ENCODE data around the gene S100A12. TPM values are rescaled to one million over a fixed set of nuclear protein-coding genes. Genes with fewer than 3 reads are reported as not detected.

Gene S100A12
- total and polyA plus RNA-seq, 4 experiments from 2014 or later: 0.95 TPM; not detected in 3

- Histone ChIP-seq H3K27ac (ENCODE audit: low read depth, low read length) (no peak overlapping the region), H3K36me3 (ENCODE audit: insufficient read depth, low read length) (no peaks in the 10 kb centered on the region), H3K4me3 (ENCODE audit: low read length in 2 of 2) (no peak overlapping the region), H3K27me3 (ENCODE audit: insufficient read depth, low read length) (no peaks in the 10 kb centered on the region), H3K4me1 (ENCODE audit: insufficient read depth, low read length) (peaks cover 18% of the 10 kb centered on the region), H3K9me3 (ENCODE audit: control insufficient read depth in 1 of 2, low read length in 2 of 2) (no peaks in the 10 kb centered on the region)
- intact Hi-C loops (cut with micrococcal nuclease): no loop called here
- POLR2A ChIA-PET (ENCODE audit: partially characterized antibody): no interaction called here
- CTCF ChIA-PET (ENCODE audit: partially characterized antibody): interaction anchor here (1.6 kb wide), 1 partner anchor 9 kb away, joined by 7 read pairs; no protein-coding TSS in a partner anchor
- no peaks in the 10 kb centered on the region for H3K36me3 Mint-ChIP-seq
- no peaks in the 10 kb centered on the region for H3K9me3 Mint-ChIP-seq
- H3K27ac Mint-ChIP-seq: peak overlapping the region in 1 of 7 donors; percentile 37
- no peak for DNase-seq
- peaks cover 0 to 9% of the 10 kb centered on the region in 2 donors for H3K27me3 Mint-ChIP-seq
- H3K4me1 Mint-ChIP-seq: peaks cover 7 to 24% (median 16%) of the 10 kb centered on the region in 4 donors
- no peak overlapping the region for H3K4me3 Mint-ChIP-seq
Measured at GRCh38 chr1:153360592-153361479, 14.6 kb downstream of the S100A12 start.

- Histone ChIP-seq H3K27ac (ENCODE audit: low read depth, low read length) (no peak overlapping the region), H3K9me3 (ENCODE audit: control insufficient read depth in 1 of 2, low read length in 2 of 2) (no peaks in the 10 kb centered on the region), H3K36me3 (ENCODE audit: insufficient read depth, low read length) (no peaks in the 10 kb centered on the region), H3K4me3 (ENCODE audit: low read length in 2 of 2) (no peak overlapping the region), H3K27me3 (ENCODE audit: insufficient read depth, low read length) (no peaks in the 10 kb centered on the region), H3K4me1 (ENCODE audit: insufficient read depth, low read length) (peaks cover 18% of the 10 kb centered on the region)
- H3K4me1 Mint-ChIP-seq: peaks cover 7 to 24% (median 16%) of the 10 kb centered on the region in 4 donors
- ChIA-PET POLR2A (ENCODE audit: partially characterized antibody) (no interaction called here), CTCF (ENCODE audit: partially characterized antibody) (no interaction called here)
- no peaks in the 10 kb centered on the region for H3K36me3 Mint-ChIP-seq
- no peak overlapping the region for H3K4me3 Mint-ChIP-seq
- H3K27me3 Mint-ChIP-seq: peaks cover 0 to 9% of the 10 kb centered on the region in 2 donors
- DNase-seq: no peak
- H3K9me3 Mint-ChIP-seq: no peaks in the 10 kb centered on the region
- peak overlapping the region in 1 of 7 donors; percentile 12 for H3K27ac Mint-ChIP-seq
- intact Hi-C loops (cut with micrococcal nuclease): no loop called here
Measured at GRCh38 chr1:153360190-153360589, 15.2 kb downstream of the S100A12 start.

DNA sequence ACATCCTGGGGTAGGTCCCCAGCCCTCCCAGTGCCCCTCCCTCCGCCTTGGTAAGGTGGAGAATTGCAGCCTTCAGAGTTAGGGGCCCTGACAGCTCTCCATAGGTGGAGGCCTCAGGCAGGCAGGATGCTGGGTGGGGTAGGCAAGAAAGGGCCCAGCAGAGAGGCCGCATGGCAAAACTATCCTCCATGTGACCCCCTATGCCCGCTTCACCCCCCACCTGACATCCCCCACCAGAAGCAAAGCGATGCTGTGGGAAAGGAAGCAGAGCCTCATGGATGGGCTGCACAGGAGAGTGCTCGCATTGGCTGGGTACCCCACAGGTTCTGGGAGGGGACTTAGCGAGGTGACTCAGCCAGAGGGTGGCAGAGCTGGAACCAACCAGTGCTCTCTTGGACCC lies 16.2 kb downstream of the S100A12 start:
- POLR2A ChIA-PET (ENCODE audit: partially characterized antibody): no interaction called here
- H3K4me1 Mint-ChIP-seq: peaks cover 7 to 24% (median 16%) of the 10 kb centered on the region in 4 donors
- CTCF ChIA-PET (ENCODE audit: partially characterized antibody): no interaction called here
- no peak for DNase-seq
- no peak overlapping the region for H3K4me3 ChIP-seq (ENCODE audit: low read length in 2 of 2)
- no peaks in the 10 kb centered on the region for H3K27me3 ChIP-seq (ENCODE audit: insufficient read depth, low read length)
- no peak overlapping the region for H3K27ac Mint-ChIP-seq
- no peaks in the 10 kb centered on the region for H3K36me3 Mint-ChIP-seq
- no peaks in the 10 kb centered on the region for H3K9me3 Mint-ChIP-seq
- peaks cover 0 to 3% of the 10 kb centered on the region in 2 donors for H3K27me3 Mint-ChIP-seq
- no peak overlapping the region for H3K4me3 Mint-ChIP-seq
- no peak overlapping the region for H3K27ac ChIP-seq (ENCODE audit: low read depth, low read length)
- no peaks in the 10 kb centered on the region for H3K36me3 ChIP-seq (ENCODE audit: insufficient read depth, low read length)
- H3K9me3 ChIP-seq (ENCODE audit: control insufficient read depth in 1 of 2, low read length in 2 of 2): no peaks in the 10 kb centered on the region
- H3K4me1 ChIP-seq (ENCODE audit: insufficient read depth, low read length): peaks cover 18% of the 10 kb centered on the region
- intact Hi-C loops (cut with micrococcal nuclease): no loop called here

- Mint-ChIP-seq H3K4me3 (no peak overlapping the region), H3K27me3 (peaks cover 0 to 2% of the 10 kb centered on the region in 2 donors), H3K36me3 (no peaks in the 10 kb centered on the region), H3K4me1 (peaks cover 7 to 24% (median 16%) of the 10 kb centered on the region in 4 donors), H3K9me3 (no peaks in the 10 kb centered on the region), H3K27ac (no peak overlapping the region)
- ChIA-PET POLR2A (ENCODE audit: partially characterized antibody) (no interaction called here), CTCF (ENCODE audit: partially characterized antibody) (interaction anchor here (4.2 kb wide), 1 partner anchor 137 kb away, joined by 35 read pairs; no protein-coding TSS in a partner anchor)
- DNase-seq: no peak
- H3K27me3 ChIP-seq (ENCODE audit: insufficient read depth, low read length): no peaks in the 10 kb centered on the region
- no peak overlapping the region for H3K4me3 ChIP-seq (ENCODE audit: low read length in 2 of 2)
- peaks cover 18% of the 10 kb centered on the region for H3K4me1 ChIP-seq (ENCODE audit: insufficient read depth, low read length)
- intact Hi-C loops (cut with micrococcal nuclease): no loop called here
- H3K36me3 ChIP-seq (ENCODE audit: insufficient read depth, low read length): no peaks in the 10 kb centered on the region
- H3K27ac ChIP-seq (ENCODE audit: low read depth, low read length): no peak overlapping the region
- no peaks in the 10 kb centered on the region for H3K9me3 ChIP-seq (ENCODE audit: control insufficient read depth in 1 of 2, low read length in 2 of 2)
Measured at GRCh38 chr1:153358691-153358975, 16.8 kb downstream of the S100A12 start.

DNA sequence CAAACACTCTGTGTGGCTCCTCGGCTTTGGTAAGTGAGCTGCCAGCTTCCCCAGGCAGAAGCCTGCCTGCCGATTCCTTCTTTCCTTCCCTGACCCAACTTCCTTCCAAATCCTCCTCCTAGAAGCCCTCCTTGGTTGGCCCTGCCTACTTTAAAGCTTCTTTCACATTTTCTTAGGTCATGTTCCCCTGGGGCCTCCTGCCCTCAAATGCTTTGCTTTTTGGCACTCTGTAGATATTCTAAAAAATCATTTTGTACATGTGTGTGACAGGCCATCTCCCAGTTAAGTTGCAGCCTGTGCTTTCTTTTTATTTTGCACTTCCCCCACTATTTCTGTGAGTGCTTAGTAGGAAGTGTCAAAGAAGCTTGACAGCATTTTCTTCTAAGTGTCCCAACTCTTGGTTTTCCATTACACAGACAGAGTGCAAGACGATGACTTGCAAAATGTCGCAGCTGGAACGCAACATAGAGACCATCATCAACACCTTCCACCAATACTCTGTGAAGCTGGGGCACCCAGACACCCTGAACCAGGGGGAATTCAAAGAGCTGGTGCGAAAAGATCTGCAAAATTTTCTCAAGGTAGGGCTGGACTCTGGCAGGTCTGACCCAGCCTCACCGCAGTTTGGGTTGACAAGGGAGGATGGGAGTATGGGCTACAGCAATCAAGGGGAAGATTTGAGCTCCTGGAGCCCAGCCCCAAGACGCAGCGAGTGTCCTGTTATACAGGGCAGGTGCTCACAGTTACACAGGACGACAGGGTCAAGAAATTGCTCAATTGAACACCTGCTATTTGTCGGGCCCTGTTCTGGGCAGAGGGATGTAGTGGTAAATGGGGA lies 17.3 kb downstream of the S100A12 start, which contains the start of gene S100A9:
S100A9 (plus strand) TSS at position 2 of the 838 bp plus-strand sequence; CDS start at position 432, 430 bp downstream.
- no peak within 1 kb of the TSS for H3K27ac ChIP-seq (ENCODE audit: low read depth, low read length)

DNA sequence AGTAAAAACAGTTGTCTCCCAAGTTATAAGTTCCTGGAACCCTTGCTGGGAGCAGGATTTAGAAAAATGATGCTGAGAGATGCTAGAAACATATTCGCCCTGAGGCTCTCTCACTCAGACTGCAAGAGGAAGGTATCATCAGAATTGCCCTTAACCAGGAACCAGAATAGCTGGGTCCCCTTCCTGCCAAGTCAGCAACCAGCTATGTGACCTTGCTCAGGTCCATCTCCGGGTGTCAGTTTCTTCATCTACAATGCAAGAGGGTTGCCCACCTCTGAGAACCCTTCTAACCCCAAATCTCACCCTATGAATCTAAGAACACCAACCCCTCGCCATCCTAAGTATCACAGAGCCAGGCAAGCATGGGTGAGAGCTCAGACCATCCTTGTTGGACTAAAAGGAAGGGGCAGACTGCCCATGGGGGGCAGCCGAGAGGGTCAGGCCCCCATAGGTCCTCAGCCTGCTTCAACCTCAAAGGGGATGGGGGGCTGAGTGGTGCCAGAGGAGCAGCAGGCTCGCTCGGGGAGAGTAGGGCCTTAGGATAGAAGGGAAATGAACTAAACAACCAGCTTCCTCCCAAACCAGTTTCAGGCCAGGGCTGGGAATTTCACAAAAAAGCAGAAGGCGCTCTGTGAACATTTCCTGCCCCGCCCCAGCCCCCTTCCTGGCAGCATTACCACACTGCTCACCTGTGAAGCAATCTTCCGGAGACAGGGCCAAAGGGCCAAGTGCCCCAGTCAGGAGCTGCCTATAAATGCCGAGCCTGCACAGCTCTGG lies 18.2 kb downstream of the S100A12 start:
- H3K4me1 Mint-ChIP-seq: peaks cover 9 to 28% (median 17%) of the 10 kb centered on the region in 4 donors
- H3K9me3 Mint-ChIP-seq: no peaks in the 10 kb centered on the region
- Histone ChIP-seq H3K4me3 (ENCODE audit: low read length in 2 of 2) (no peak overlapping the region), H3K4me1 (ENCODE audit: insufficient read depth, low read length) (peaks cover 18% of the 10 kb centered on the region), H3K27ac (ENCODE audit: low read depth, low read length) (no peak overlapping the region), H3K9me3 (ENCODE audit: control insufficient read depth in 1 of 2, low read length in 2 of 2) (no peaks in the 10 kb centered on the region), H3K27me3 (ENCODE audit: insufficient read depth, low read length) (no peaks in the 10 kb centered on the region), H3K36me3 (ENCODE audit: insufficient read depth, low read length) (no peaks in the 10 kb centered on the region)
- peaks cover 0 to 2% of the 10 kb centered on the region in 2 donors for H3K27me3 Mint-ChIP-seq
- CTCF ChIA-PET (ENCODE audit: partially characterized antibody): interaction anchor here (1.6 to 4.2 kb wide), 2 partner anchors 46 to 138 kb away, joined by 4 to 35 read pairs; no protein-coding TSS in a partner anchor
- no peaks in the 10 kb centered on the region for H3K36me3 Mint-ChIP-seq
- peak overlapping the region in 5 of 8 donors; percentile 26 to 75 (median 58) for H3K4me3 Mint-ChIP-seq
- POLR2A ChIA-PET (ENCODE audit: partially characterized antibody): no interaction called here
- intact Hi-C loops (cut with micrococcal nuclease): no loop called here
- H3K27ac Mint-ChIP-seq: peak overlapping the region in 4 of 7 donors; percentile 12 to 87 (median 52)
- DNase-seq: no peak

More for the DNA sequence above, 17.3 kb downstream of the S100A12 start, which contains the start of gene S100A9:
- Histone ChIP-seq H3K36me3 (ENCODE audit: insufficient read depth, low read length) (no peaks in the 10 kb centered on the region), H3K4me3 (ENCODE audit: low read length in 2 of 2) (no peak within 1 kb of the TSS), H3K4me1 (ENCODE audit: insufficient read depth, low read length) (peaks cover 18% of the 10 kb centered on the region), H3K9me3 (ENCODE audit: control insufficient read depth in 1 of 2, low read length in 2 of 2) (no peaks in the 10 kb centered on the region), H3K27me3 (ENCODE audit: insufficient read depth, low read length) (no peaks in the 10 kb centered on the region)
- Mint-ChIP-seq H3K36me3 (no peaks in the 10 kb centered on the region), H3K4me3 (peak within 1 kb of the TSS in 6 of 8 donors; percentile 2 to 75 (median 52)), H3K9me3 (no peaks in the 10 kb centered on the region), H3K4me1 (peaks cover 7 to 24% (median 16%) of the 10 kb centered on the region in 4 donors), H3K27ac (peak within 1 kb of the TSS in 4 of 7 donors; percentile 55 to 87 (median 64)), H3K27me3 (no peaks in the 10 kb centered on the region)
- ChIA-PET CTCF (ENCODE audit: partially characterized antibody) (interaction anchor here (1.6 to 4.2 kb wide), 2 partner anchors 45 to 137 kb away, joined by 4 to 35 read pairs; no protein-coding TSS in a partner anchor), POLR2A (ENCODE audit: partially characterized antibody) (no interaction called here)
- DNase-seq: no peak
- intact Hi-C loops (cut with micrococcal nuclease): no loop called here

Data from CD4-positive, alpha-beta memory T cell (primary cell).